Colonic mucosa (tissue), 4 donors: Measurements from ENCODE around the gene ACTMAP. TPM values are rescaled to one million over a fixed set of nuclear protein-coding genes. Genes with fewer than 3 reads are reported as not detected.
A peak's percentile ranks its signal among the peaks of the same experiment; 100 is the strongest.

Source experiments
- DNase-seq: peaks from one replicate; pipeline ENCODE4 v3.0.0-alpha.2; 2020
- H3K27ac ChIP-seq: fragments of 200-600 bp; one replicate; pipeline ENCODE4 v1.8.0; 2021
- H3K27me3 ChIP-seq: fragments of 200-600 bp; one replicate; pipeline ENCODE4 v1.8.0; 2021
- H3K36me3 ChIP-seq: fragments of 200-600 bp; one replicate; pipeline ENCODE4 v1.8.0; 2021
- H3K4me1 ChIP-seq: fragments of 200-600 bp; one replicate; pipeline ENCODE4 v1.8.0; 2021; ENCODE audit warnings: mild to moderate bottlenecking
- H3K4me3 ChIP-seq: fragments of 200-600 bp; one replicate; pipeline ENCODE4 v1.8.0; 2021
- H3K9ac ChIP-seq, 2 donors: one replicate each; pipeline ENCODE4 v1.7.0; 2013; ENCODE audit warnings: control low read depth in 2 of 2, low read depth in 2 of 2, low read length in 2 of 2
- H3K9me3 ChIP-seq: fragments of 200-600 bp; one replicate; pipeline ENCODE4 v1.8.0; 2021
- intact Hi-C: fragments of 100-400 bp; cut with DNase I; formaldehyde crosslinking; loops from one replicate; pipeline ENCODE4 v1.14.1; 2022
- total RNA-seq, 2 donors: library from RNA; stranded (reverse); fragmentation: NEBNext Ultra II Directional in 1 of 2; extraction: Animal tissue kit (Norgen Biotek cat#: 25700) in 1 of 2; gene quantifications; one replicate each; pipeline ENCODE4 v1.2.1, GENCODE V29; 2021
- TF ChIP-seq, protein P1 (sequence below): fragments of 200-600 bp; IDR thresholded peaks from one replicate; pipeline ENCODE4 v1.8.0; 2022; ENCODE audit warnings: antibody characterized with exemption, mild to moderate bottlenecking
- donor health status: healthy.
- donor health status: DM: no; HTN: no; CAD: no.
- donor health status: DM: no; HTN: no; CAD: no.

ACTMAP gene
- total RNA-seq, 2 donors from 2014 or later, result 11.1 to 18.7 TPM

GRCh38 chr19:40739871-40740703 is 10.2 kb downstream of the ACTMAP start:
- Histone ChIP-seq H3K4me3 (no peak overlapping the region), H3K4me1 (no peaks in the 10 kb centered on the region), H3K9ac (peak overlapping the region in 1 of 2 donors; percentile 19), H3K9me3 (no peaks in the 10 kb centered on the region), H3K36me3 (no peaks in the 10 kb centered on the region), H3K27me3 (no peaks in the 10 kb centered on the region), H3K27ac (no peak overlapping the region)
- no peak for DNase-seq
- intact Hi-C loops, result no loop called here
- TF ChIP-seq, protein P1, sequence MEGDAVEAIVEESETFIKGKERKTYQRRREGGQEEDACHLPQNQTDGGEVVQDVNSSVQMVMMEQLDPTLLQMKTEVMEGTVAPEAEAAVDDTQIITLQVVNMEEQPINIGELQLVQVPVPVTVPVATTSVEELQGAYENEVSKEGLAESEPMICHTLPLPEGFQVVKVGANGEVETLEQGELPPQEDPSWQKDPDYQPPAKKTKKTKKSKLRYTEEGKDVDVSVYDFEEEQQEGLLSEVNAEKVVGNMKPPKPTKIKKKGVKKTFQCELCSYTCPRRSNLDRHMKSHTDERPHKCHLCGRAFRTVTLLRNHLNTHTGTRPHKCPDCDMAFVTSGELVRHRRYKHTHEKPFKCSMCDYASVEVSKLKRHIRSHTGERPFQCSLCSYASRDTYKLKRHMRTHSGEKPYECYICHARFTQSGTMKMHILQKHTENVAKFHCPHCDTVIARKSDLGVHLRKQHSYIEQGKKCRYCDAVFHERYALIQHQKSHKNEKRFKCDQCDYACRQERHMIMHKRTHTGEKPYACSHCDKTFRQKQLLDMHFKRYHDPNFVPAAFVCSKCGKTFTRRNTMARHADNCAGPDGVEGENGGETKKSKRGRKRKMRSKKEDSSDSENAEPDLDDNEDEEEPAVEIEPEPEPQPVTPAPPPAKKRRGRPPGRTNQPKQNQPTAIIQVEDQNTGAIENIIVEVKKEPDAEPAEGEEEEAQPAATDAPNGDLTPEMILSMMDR, result no peak

GRCh38 chr19:40739030-40739839 is 11.0 kb downstream of the ACTMAP start:
- Histone ChIP-seq H3K4me1 (no peaks in the 10 kb centered on the region), H3K27me3 (no peaks in the 10 kb centered on the region), H3K4me3 (no peak overlapping the region), H3K36me3 (no peaks in the 10 kb centered on the region), H3K9ac (no peak overlapping the region), H3K27ac (no peak overlapping the region), H3K9me3 (no peaks in the 10 kb centered on the region)
- TF ChIP-seq, protein P1, result no peak
- intact Hi-C loops, result no loop called here
- no peak for DNase-seq

GRCh38 chr19:40737102-40737644 is 13.1 kb downstream of the ACTMAP start:
- no peak for DNase-seq
- Histone ChIP-seq H3K27me3 (no peaks in the 10 kb centered on the region), H3K4me3 (no peak overlapping the region), H3K27ac (no peak overlapping the region), H3K4me1 (no peaks in the 10 kb centered on the region), H3K9ac (no peak overlapping the region), H3K36me3 (peaks cover 7% of the 10 kb centered on the region), H3K9me3 (no peaks in the 10 kb centered on the region)
- TF ChIP-seq, protein P1, result no peak
- intact Hi-C loops, result no loop called here

GRCh38 chr19:40736661-40737060 is 13.6 kb downstream of the ACTMAP start:
- H3K9ac ChIP-seq, result no peak overlapping the region
- no peak for DNase-seq
- intact Hi-C loops, result no loop called here
- no peaks in the 10 kb centered on the region for H3K27me3 ChIP-seq
- no peaks in the 10 kb centered on the region for H3K4me1 ChIP-seq
- H3K4me3 ChIP-seq, result no peak overlapping the region
- H3K9me3 ChIP-seq, result no peaks in the 10 kb centered on the region
- H3K36me3 ChIP-seq, result peaks cover 7% of the 10 kb centered on the region
- TF ChIP-seq, protein P1, result no peak
- H3K27ac ChIP-seq, result no peak overlapping the region

- DNase-seq, result no peak
- Histone ChIP-seq H3K9ac (peak overlapping the region in 1 of 2 donors; percentile 70), H3K4me1 (no peaks in the 10 kb centered on the region), H3K27me3 (no peaks in the 10 kb centered on the region), H3K36me3 (peaks cover 7% of the 10 kb centered on the region), H3K9me3 (no peaks in the 10 kb centered on the region), H3K4me3 (no peak overlapping the region), H3K27ac (peak overlapping the region; percentile 47)
- TF ChIP-seq, protein P1, result no peak
- intact Hi-C loops, result no loop called here
These were observed 15.1 kb downstream of the ACTMAP start for GRCh38 chr19:40735013-40735771.
